Gastroesophageal sphincter (tissue), 3 donors: ENCODE results near the gene CRIP2.

Source experiments
- EP300 ChIP-seq: sonication (generic); formaldehyde crosslinking; IDR thresholded peaks from one replicate; pipeline ENCODE4 v1.6.1; 2017; ENCODE audit warnings: antibody characterized with exemption, mild to moderate bottlenecking
- POLR2A ChIP-seq, 2 donors: fragments of 450-650 bp; IDR thresholded peaks; one replicate each; pipeline ENCODE4 v1.6.1; 2017; ENCODE audit warnings: antibody characterized with exemption in 2 of 2, mild to moderate bottlenecking in 2 of 2, moderate library complexity in 1 of 2
- POLR2AphosphoS5 ChIP-seq: sonication (generic); formaldehyde crosslinking; IDR thresholded peaks from one replicate; pipeline ENCODE4 v1.6.1; 2017; ENCODE audit warnings: antibody characterized with exemption
- TF ChIP-seq, protein P1 (sequence below), 4 experiments: fragments of 200-600 bp in 2 of 4; fragments of 450-650 bp in 2 of 4; sonication (generic) in 1 of 4; IDR thresholded peaks; one replicate each; pipeline ENCODE4 v1.5.1; 2017 to 2019; ENCODE audit warnings: antibody characterized with exemption in 4 of 4, mild to moderate bottlenecking in 2 of 4, moderate library complexity in 2 of 4

- TF ChIP-seq, protein P1, sequence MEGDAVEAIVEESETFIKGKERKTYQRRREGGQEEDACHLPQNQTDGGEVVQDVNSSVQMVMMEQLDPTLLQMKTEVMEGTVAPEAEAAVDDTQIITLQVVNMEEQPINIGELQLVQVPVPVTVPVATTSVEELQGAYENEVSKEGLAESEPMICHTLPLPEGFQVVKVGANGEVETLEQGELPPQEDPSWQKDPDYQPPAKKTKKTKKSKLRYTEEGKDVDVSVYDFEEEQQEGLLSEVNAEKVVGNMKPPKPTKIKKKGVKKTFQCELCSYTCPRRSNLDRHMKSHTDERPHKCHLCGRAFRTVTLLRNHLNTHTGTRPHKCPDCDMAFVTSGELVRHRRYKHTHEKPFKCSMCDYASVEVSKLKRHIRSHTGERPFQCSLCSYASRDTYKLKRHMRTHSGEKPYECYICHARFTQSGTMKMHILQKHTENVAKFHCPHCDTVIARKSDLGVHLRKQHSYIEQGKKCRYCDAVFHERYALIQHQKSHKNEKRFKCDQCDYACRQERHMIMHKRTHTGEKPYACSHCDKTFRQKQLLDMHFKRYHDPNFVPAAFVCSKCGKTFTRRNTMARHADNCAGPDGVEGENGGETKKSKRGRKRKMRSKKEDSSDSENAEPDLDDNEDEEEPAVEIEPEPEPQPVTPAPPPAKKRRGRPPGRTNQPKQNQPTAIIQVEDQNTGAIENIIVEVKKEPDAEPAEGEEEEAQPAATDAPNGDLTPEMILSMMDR (IDR thresholded peaks at IDR 0.05): no peak
- no peak for TF ChIP-seq EP300
- TF ChIP-seq POLR2AphosphoS5: no peak
- TF ChIP-seq POLR2A (IDR thresholded peaks at IDR 0.05): no peak
Observed at GRCh38 chr14:105473033-105473676, 1.5 kb upstream of the CRIP2 start.
